ENCODE results near the gene CLN6. TPM values are rescaled to one million over a fixed set of nuclear protein-coding genes. Genes with fewer than 3 reads are reported as not detected.
A peak's percentile ranks its signal among the peaks of the same experiment; 100 is the strongest.
"Not testable (repeated sequence)": the region's sequence is repeated elsewhere in the genome, so short reads cannot be mapped to it uniquely, and the experiment has no call there.

CLN6 gene
- total RNA-seq, 1 experiment from 2014 or later: 71.9 TPM

DNA sequence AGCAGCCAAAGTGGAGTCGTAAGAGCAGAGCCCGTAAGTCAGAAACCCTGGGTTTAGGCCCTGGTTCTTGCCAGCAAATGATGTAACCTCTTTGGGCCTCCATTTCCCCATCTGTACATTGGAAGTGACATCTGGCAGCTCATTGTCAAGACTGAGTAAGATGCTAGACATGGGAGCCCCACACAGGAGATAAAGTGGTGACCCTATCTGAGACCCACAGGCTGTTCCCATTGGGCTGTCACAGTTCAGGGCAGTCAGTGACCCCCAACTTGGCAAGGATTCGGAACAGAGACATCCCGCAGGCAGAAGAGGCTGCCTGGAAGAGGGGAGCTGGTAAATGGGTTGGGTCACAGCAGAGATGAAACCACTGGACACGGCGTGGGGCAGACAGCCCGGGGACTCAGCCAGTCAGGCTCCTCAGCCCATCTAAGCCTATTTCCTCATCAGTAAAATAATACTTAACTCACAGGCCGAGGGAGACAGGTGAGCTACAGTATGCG lies 1.8 kb downstream of the CLN6 start:
- Histone ChIP-seq H2AK5ac (ENCODE audit: insufficient read length, low read length) (no peak overlapping the region), H3K14ac (ENCODE audit: insufficient read depth, low read length) (no peak overlapping the region), H3K9ac (ENCODE audit: extremely low read depth, insufficient read length, low read length) (no peak overlapping the region), H3K23me2 (ENCODE audit: insufficient read length, low read depth, low read length, poor library complexity, severe bottlenecking) (peaks cover 16% of the 10 kb centered on the region), H3K79me1 (ENCODE audit: insufficient read depth, low read depth, low read length, poor library complexity, severe bottlenecking) (peaks cover 5% of the 10 kb centered on the region), H2BK5ac (ENCODE audit: insufficient read length, low read length) (no peak overlapping the region), H3K27me3 (ENCODE audit: insufficient read depth, low read length) (no peaks in the 10 kb centered on the region), H2BK120ac (ENCODE audit: low read depth, low read length, poor library complexity, severe bottlenecking) (no peak overlapping the region), H3K23ac (ENCODE audit: insufficient read length, low read depth, low read length) (no peak overlapping the region), H3K9me3 (ENCODE audit: control insufficient read depth, low read depth, low read length) (no peaks in the 10 kb centered on the region), H2BK20ac (ENCODE audit: low read depth, low read length, poor library complexity, severe bottlenecking) (no peak overlapping the region), H3K18ac (ENCODE audit: insufficient read length, low read depth, low read length) (no peak overlapping the region), H2AFZ (ENCODE audit: low read length) (no peak overlapping the region), H3K27ac (ENCODE audit: insufficient read length, low read depth, low read length) (no peak overlapping the region), H3T11ph (ENCODE audit: low read length) (no peak overlapping the region), H2BK12ac (ENCODE audit: insufficient read length, low read depth, low read length) (no peak overlapping the region), H4K5ac (ENCODE audit: insufficient read length, low read depth, low read length) (no peak overlapping the region), H3K4me2 (ENCODE audit: insufficient read depth, insufficient read length, low read length) (peak overlapping the region; percentile 98), H4K91ac (ENCODE audit: insufficient read length, low read depth, low read length) (no peak overlapping the region), H3K4me1 (ENCODE audit: insufficient read depth, low read length) (peaks cover 12% of the 10 kb centered on the region; the same call in 1 of the 2 replicates), H2BK15ac (ENCODE audit: low read depth, low read length) (no peak overlapping the region), H4K20me1 (ENCODE audit: control insufficient read depth, insufficient read depth, insufficient read length) (no peaks in the 10 kb centered on the region), H3K79me2 (ENCODE audit: insufficient read depth, low read length) (peaks cover 26% of the 10 kb centered on the region; the same call in 1 of the 2 replicates), H3K56ac (ENCODE audit: insufficient read length, low read depth, low read length) (no peak overlapping the region), H4K8ac (replicated peaks; ENCODE audit: insufficient read length, low read depth, low read length) (no peak overlapping the region), H3K4ac (ENCODE audit: low read depth, low read length) (no peak overlapping the region)
- H3K4me3 Mint-ChIP-seq: peak overlapping the region; percentile 82 to 90
- peaks cover 16% of the 10 kb centered on the region for H3K27me3 Mint-ChIP-seq (ENCODE audit: low read depth)
- peak overlapping the region in 1 of 3 experiments; percentile 28; a peak in 1 of 7 replicates for H3K27ac Mint-ChIP-seq
- H3K9me3 Mint-ChIP-seq: peaks cover 8 to 14% of the 10 kb centered on the region in 2 experiments; a peak in 4 of 5 replicates
- peaks cover 35 to 37% of the 10 kb centered on the region in 2 experiments for H3K4me1 Mint-ChIP-seq
- TF ChIP-seq, protein P1, sequence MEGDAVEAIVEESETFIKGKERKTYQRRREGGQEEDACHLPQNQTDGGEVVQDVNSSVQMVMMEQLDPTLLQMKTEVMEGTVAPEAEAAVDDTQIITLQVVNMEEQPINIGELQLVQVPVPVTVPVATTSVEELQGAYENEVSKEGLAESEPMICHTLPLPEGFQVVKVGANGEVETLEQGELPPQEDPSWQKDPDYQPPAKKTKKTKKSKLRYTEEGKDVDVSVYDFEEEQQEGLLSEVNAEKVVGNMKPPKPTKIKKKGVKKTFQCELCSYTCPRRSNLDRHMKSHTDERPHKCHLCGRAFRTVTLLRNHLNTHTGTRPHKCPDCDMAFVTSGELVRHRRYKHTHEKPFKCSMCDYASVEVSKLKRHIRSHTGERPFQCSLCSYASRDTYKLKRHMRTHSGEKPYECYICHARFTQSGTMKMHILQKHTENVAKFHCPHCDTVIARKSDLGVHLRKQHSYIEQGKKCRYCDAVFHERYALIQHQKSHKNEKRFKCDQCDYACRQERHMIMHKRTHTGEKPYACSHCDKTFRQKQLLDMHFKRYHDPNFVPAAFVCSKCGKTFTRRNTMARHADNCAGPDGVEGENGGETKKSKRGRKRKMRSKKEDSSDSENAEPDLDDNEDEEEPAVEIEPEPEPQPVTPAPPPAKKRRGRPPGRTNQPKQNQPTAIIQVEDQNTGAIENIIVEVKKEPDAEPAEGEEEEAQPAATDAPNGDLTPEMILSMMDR (conservative IDR thresholded peaks at IDR 0.05): no peak
- peaks cover 13 to 26% (median 18%) of the 10 kb centered on the region in 3 experiments for H3K36me3 Mint-ChIP-seq (ENCODE audit: insufficient read depth in 1 of 3, low read depth in 3 of 3)
- DNase-seq: no peak
- no CpG with 5 or more reads among the region's 9 CpGs for WGBS (ENCODE audit: extremely low coverage, insufficient read length, low lambda C conversion rate)

DNA sequence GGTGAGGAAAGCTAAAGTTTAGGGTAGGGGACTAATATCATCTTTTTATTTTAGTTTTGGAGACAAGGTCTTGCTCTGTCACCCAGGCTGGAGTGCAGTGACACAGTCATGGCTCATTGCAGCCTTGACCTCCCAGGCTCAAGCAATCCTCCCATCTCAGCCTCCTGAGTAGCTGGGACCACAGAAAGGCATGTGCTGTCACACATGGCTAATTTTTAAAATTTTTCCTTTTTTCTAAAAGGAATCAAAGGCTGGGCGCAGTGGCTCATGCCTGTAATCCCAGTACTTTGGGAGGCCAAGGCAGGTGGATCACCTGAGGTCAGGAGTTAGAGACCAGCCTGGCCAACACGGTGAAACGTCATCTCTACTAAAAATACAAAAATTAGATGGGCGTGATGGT lies 4.1 kb downstream of the CLN6 start:
- peaks cover 17 to 19% of the 10 kb centered on the region in 2 experiments for H3K9me3 Mint-ChIP-seq
- peaks cover 26% of the 10 kb centered on the region; the same call in 1 of the 2 replicates for H3K79me2 ChIP-seq (ENCODE audit: insufficient read depth, low read length)
- not testable (repeated sequence) for DNase-seq; H3K27me3 ChIP-seq (ENCODE audit: insufficient read depth, low read length); H4K20me1 ChIP-seq (ENCODE audit: control insufficient read depth, insufficient read depth, insufficient read length); H4K8ac ChIP-seq (replicated peaks; ENCODE audit: insufficient read length, low read depth, low read length); H3K27ac Mint-ChIP-seq; H3K79me1 ChIP-seq (ENCODE audit: insufficient read depth, low read depth, low read length, poor library complexity, severe bottlenecking); H4K91ac ChIP-seq (ENCODE audit: insufficient read length, low read depth, low read length); H3K14ac ChIP-seq (ENCODE audit: insufficient read depth, low read length); H3K4ac ChIP-seq (ENCODE audit: low read depth, low read length); H2BK120ac ChIP-seq (ENCODE audit: low read depth, low read length, poor library complexity, severe bottlenecking); H3K23ac ChIP-seq (ENCODE audit: insufficient read length, low read depth, low read length); H3K27me3 Mint-ChIP-seq (ENCODE audit: low read depth); H2BK5ac ChIP-seq (ENCODE audit: insufficient read length, low read length); H3K9ac ChIP-seq (ENCODE audit: extremely low read depth, insufficient read length, low read length); H2BK12ac ChIP-seq (ENCODE audit: insufficient read length, low read depth, low read length); H3T11ph ChIP-seq (ENCODE audit: low read length); H4K5ac ChIP-seq (ENCODE audit: insufficient read length, low read depth, low read length); H3K27ac ChIP-seq (ENCODE audit: insufficient read length, low read depth, low read length); H3K9me3 ChIP-seq (ENCODE audit: control insufficient read depth, low read depth, low read length); H3K4me3 Mint-ChIP-seq; H3K4me2 ChIP-seq (ENCODE audit: insufficient read depth, insufficient read length, low read length); H2BK20ac ChIP-seq (ENCODE audit: low read depth, low read length, poor library complexity, severe bottlenecking); H2BK15ac ChIP-seq (ENCODE audit: low read depth, low read length); H3K56ac ChIP-seq (ENCODE audit: insufficient read length, low read depth, low read length); H3K18ac ChIP-seq (ENCODE audit: insufficient read length, low read depth, low read length); H2AK5ac ChIP-seq (ENCODE audit: insufficient read length, low read length); H2AFZ ChIP-seq (ENCODE audit: low read length)
- peaks cover 16% of the 10 kb centered on the region for H3K23me2 ChIP-seq (ENCODE audit: insufficient read length, low read depth, low read length, poor library complexity, severe bottlenecking)
- H3K4me1 Mint-ChIP-seq: peaks cover 22 to 24% of the 10 kb centered on the region in 2 experiments
- peaks cover 27 to 31% (median 31%) of the 10 kb centered on the region in 3 experiments for H3K36me3 Mint-ChIP-seq (ENCODE audit: insufficient read depth in 1 of 3, low read depth in 3 of 3)
- no CpG with 5 or more reads among the region's 4 CpGs for WGBS (ENCODE audit: extremely low coverage, insufficient read length, low lambda C conversion rate)
- H3K4me1 ChIP-seq (ENCODE audit: insufficient read depth, low read length): peaks cover 12% of the 10 kb centered on the region; the same call in 1 of the 2 replicates

Measured in H9 (cell line).